Neural progenitor cell (in vitro differentiated cells): ENCODE data around the gene C7. TPM values are rescaled to one million over a fixed set of nuclear protein-coding genes. Genes with fewer than 3 reads are reported as not detected.

Source experiments
- DNase-seq: peaks from one replicate; pipeline ENCODE4 v3.0.0-alpha.2; 2016; ENCODE audit warnings: low spot score
- H2AFZ ChIP-seq: fragments of 200-600 bp; sonication (generic); replicated peaks from 2 replicates; pipeline ENCODE4 v1.6.1; 2016; ENCODE audit warnings: antibody characterized with exemption
- H3F3A ChIP-seq: fragments of 200-600 bp; sonication (generic); 2 replicates; pipeline ENCODE4 v1.6.1; 2016; ENCODE audit warnings: antibody characterized with exemption, low read depth
- H3K27ac ChIP-seq: fragments of 200-600 bp; sonication (generic); 2 replicates; pipeline ENCODE4 v1.5.1; 2016; ENCODE audit warnings: mild to moderate bottlenecking
- H3K27me3 ChIP-seq: fragments of 200-600 bp; sonication (generic); 2 replicates; pipeline ENCODE4 v1.6.1; 2016; ENCODE audit warnings: mild to moderate bottlenecking, moderate library complexity
- H3K36me3 ChIP-seq: fragments of 200-600 bp; sonication (generic); 2 replicates; pipeline ENCODE4 v1.5.1; 2016
- H3K4me1 ChIP-seq: fragments of 200-600 bp; sonication (generic); 2 replicates; pipeline ENCODE4 v1.6.1; 2016; ENCODE audit warnings: mixed run types
- H3K4me2 ChIP-seq: fragments of 200-600 bp; sonication (generic); 2 replicates; pipeline ENCODE4 v1.6.1; 2016
- H3K4me3 ChIP-seq: fragments of 200-600 bp; sonication (generic); 2 replicates; pipeline ENCODE4 v1.5.1; 2016
- H3K79me2 ChIP-seq: fragments of 200-600 bp; sonication (generic); 2 replicates; pipeline ENCODE4 v1.6.1; 2016; ENCODE audit warnings: low read depth
- H3K9ac ChIP-seq: fragments of 200-600 bp; sonication (generic); 2 replicates; pipeline ENCODE4 v1.6.1; 2016
- H3K9me3 ChIP-seq: fragments of 200-600 bp; sonication (generic); 2 replicates; pipeline ENCODE4 v1.5.1; 2016; ENCODE audit warnings: low read depth
- H4K20me1 ChIP-seq: fragments of 200-600 bp; sonication (generic); 2 replicates; pipeline ENCODE4 v1.6.1; 2016; ENCODE audit warnings: low read depth
- H3K27ac Mint-ChIP-seq: 3 replicates; pipeline ENCODE4 v1.8.0; 2021; ENCODE audit warnings: mixed read lengths
- H3K27me3 Mint-ChIP-seq: 2 replicates; pipeline ENCODE4 v1.8.0; 2022; ENCODE audit warnings: low read depth, mild to moderate bottlenecking, inconsistent platforms, moderate library complexity, mixed read lengths; ENCODE audit not compliant: insufficient read depth
- H3K36me3 Mint-ChIP-seq: 3 replicates; pipeline ENCODE4 v1.8.0; 2021; ENCODE audit warnings: mixed read lengths
- H3K4me1 Mint-ChIP-seq: 3 replicates; pipeline ENCODE4 v1.8.0; 2021; ENCODE audit warnings: mixed read lengths
- H3K4me3 Mint-ChIP-seq: 3 replicates; pipeline ENCODE4 v1.8.0; 2021; ENCODE audit warnings: mild to moderate bottlenecking, moderate library complexity, mixed read lengths
- H3K9me3 Mint-ChIP-seq: 3 replicates; pipeline ENCODE4 v1.8.0; 2020; ENCODE audit warnings: mixed read lengths
- EZH2 ChIP-seq: fragments of 200-600 bp; sonication (generic); IDR thresholded peaks from 2 replicates; pipeline ENCODE4 v1.6.1; 2017; ENCODE audit warnings: antibody characterized with exemption, mild to moderate bottlenecking, moderate library complexity
- EZH2phosphoT487 ChIP-seq: fragments of 200-600 bp; sonication (generic); IDR thresholded peaks from 2 replicates; pipeline ENCODE4 v1.6.1; 2017; ENCODE audit warnings: antibody characterized with exemption
- total RNA-seq: library from RNA; depleted of rRNA; stranded (reverse); fragments of >200 nt; gene quantifications from 2 replicates; pipeline ENCODE4 v1.2.3, GENCODE V29; 2015; ENCODE audit warnings: low replicate concordance
- TF ChIP-seq, protein P1 (sequence below): fragments of 200-600 bp; sonication (generic); IDR thresholded peaks from 2 replicates; pipeline ENCODE4 v1.5.1; 2017; ENCODE audit warnings: antibody characterized with exemption, mild to moderate bottlenecking

Gene C7
- total RNA-seq, 1 donor from 2014 or later, result not detected

- no peak overlapping the region for H3K9ac ChIP-seq
- Mint-ChIP-seq H3K27me3 (peaks cover 5% of the 10 kb centered on the region), H3K36me3 (no peaks in the 10 kb centered on the region), H3K9me3 (no peaks in the 10 kb centered on the region), H3K4me1 (peaks cover 5% of the 10 kb centered on the region), H3K27ac (no peak overlapping the region), H3K4me3 (no peak overlapping the region)
- no peaks in the 10 kb centered on the region for H3F3A ChIP-seq
- DNase-seq, result no peak
- H3K9me3 ChIP-seq, result no peaks in the 10 kb centered on the region
- H3K4me2 ChIP-seq, result no peak overlapping the region
- H3K4me3 ChIP-seq, result no peak overlapping the region
- H3K36me3 ChIP-seq, result no peaks in the 10 kb centered on the region
- TF ChIP-seq, protein P1, sequence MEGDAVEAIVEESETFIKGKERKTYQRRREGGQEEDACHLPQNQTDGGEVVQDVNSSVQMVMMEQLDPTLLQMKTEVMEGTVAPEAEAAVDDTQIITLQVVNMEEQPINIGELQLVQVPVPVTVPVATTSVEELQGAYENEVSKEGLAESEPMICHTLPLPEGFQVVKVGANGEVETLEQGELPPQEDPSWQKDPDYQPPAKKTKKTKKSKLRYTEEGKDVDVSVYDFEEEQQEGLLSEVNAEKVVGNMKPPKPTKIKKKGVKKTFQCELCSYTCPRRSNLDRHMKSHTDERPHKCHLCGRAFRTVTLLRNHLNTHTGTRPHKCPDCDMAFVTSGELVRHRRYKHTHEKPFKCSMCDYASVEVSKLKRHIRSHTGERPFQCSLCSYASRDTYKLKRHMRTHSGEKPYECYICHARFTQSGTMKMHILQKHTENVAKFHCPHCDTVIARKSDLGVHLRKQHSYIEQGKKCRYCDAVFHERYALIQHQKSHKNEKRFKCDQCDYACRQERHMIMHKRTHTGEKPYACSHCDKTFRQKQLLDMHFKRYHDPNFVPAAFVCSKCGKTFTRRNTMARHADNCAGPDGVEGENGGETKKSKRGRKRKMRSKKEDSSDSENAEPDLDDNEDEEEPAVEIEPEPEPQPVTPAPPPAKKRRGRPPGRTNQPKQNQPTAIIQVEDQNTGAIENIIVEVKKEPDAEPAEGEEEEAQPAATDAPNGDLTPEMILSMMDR, result no peak
- TF ChIP-seq EZH2phosphoT487 (no peak), EZH2 (no peak)
- H4K20me1 ChIP-seq, result no peaks in the 10 kb centered on the region
- peaks cover 9% of the 10 kb centered on the region for H3K4me1 ChIP-seq
- H3K79me2 ChIP-seq, result no peaks in the 10 kb centered on the region
- H2AFZ ChIP-seq, result no peak overlapping the region
- no peak overlapping the region for H3K27ac ChIP-seq
- no peaks in the 10 kb centered on the region for H3K27me3 ChIP-seq
Observed at GRCh38 chr5:40976041-40976440, 66.7 kb downstream of the C7 start.

- H3K27me3 ChIP-seq, result no peaks in the 10 kb centered on the region
- no peak overlapping the region for H3K4me2 ChIP-seq
- no peak overlapping the region for H3K4me3 Mint-ChIP-seq
- no peaks in the 10 kb centered on the region for H4K20me1 ChIP-seq
- peaks cover 5% of the 10 kb centered on the region for H3K4me1 Mint-ChIP-seq
- no peak overlapping the region for H3K4me3 ChIP-seq
- peak overlapping the region; percentile 23 for H2AFZ ChIP-seq
- no peaks in the 10 kb centered on the region for H3F3A ChIP-seq
- H3K4me1 ChIP-seq, result peaks cover 9% of the 10 kb centered on the region
- no peaks in the 10 kb centered on the region for H3K36me3 Mint-ChIP-seq
- H3K9me3 ChIP-seq, result no peaks in the 10 kb centered on the region
- DNase-seq, result no peak
- H3K36me3 ChIP-seq, result no peaks in the 10 kb centered on the region
- TF ChIP-seq, protein P1, result no peak
- TF ChIP-seq EZH2phosphoT487, result no peak
- TF ChIP-seq EZH2, result no peak
- no peak overlapping the region for H3K27ac Mint-ChIP-seq
- H3K27ac ChIP-seq, result no peak overlapping the region
- peaks cover 5% of the 10 kb centered on the region for H3K27me3 Mint-ChIP-seq
- H3K9me3 Mint-ChIP-seq, result no peaks in the 10 kb centered on the region
- H3K79me2 ChIP-seq, result no peaks in the 10 kb centered on the region
- H3K9ac ChIP-seq, result no peak overlapping the region
Observed at GRCh38 chr5:40976836-40977235, 67.5 kb downstream of the C7 start.

GRCh38 chr5:40981420-40981819, 72.1 kb downstream of the C7 start:
- Histone ChIP-seq H2AFZ (no peak overlapping the region), H3K4me1 (peaks cover 3% of the 10 kb centered on the region), H3K36me3 (no peaks in the 10 kb centered on the region), H4K20me1 (no peaks in the 10 kb centered on the region), H3K9ac (no peak overlapping the region), H3K27me3 (no peaks in the 10 kb centered on the region), H3K27ac (no peak overlapping the region), H3F3A (no peaks in the 10 kb centered on the region), H3K4me2 (no peak overlapping the region), H3K79me2 (no peaks in the 10 kb centered on the region), H3K4me3 (no peak overlapping the region), H3K9me3 (no peaks in the 10 kb centered on the region)
- TF ChIP-seq, protein P1, result no peak
- TF ChIP-seq EZH2phosphoT487, result no peak
- TF ChIP-seq EZH2, result no peak
- Mint-ChIP-seq H3K36me3 (no peaks in the 10 kb centered on the region), H3K27ac (no peak overlapping the region), H3K9me3 (no peaks in the 10 kb centered on the region), H3K4me3 (no peak overlapping the region), H3K4me1 (peaks cover 9% of the 10 kb centered on the region), H3K27me3 (peaks cover 3% of the 10 kb centered on the region)
- no peak for DNase-seq
